Psoas muscle (tissue), 8 donors: ENCODE measurements around the gene PEX13. TPM values are rescaled to one million over a fixed set of nuclear protein-coding genes. Genes with fewer than 3 reads are reported as not detected.

Experiments used
- ATAC-seq, 4 donors: fragments of 200-7000 bp; cut with Tn5 transposase; one replicate each; pipeline ENCODE4 v1.9.1; 2020; ENCODE audit warnings: moderate library complexity in 3 of 4, mild to moderate bottlenecking in 2 of 4
- DNase-seq, 2 donors: peaks; one replicate each; pipeline ENCODE4 v3.0.0-alpha.2; 2020
- H3K27ac ChIP-seq: fragments of 200-600 bp; one replicate; pipeline ENCODE4 v1.8.0; 2022
- H3K27me3 ChIP-seq, 3 donors: fragments of 200-600 bp in 1 of 3; one replicate each; pipeline versions ENCODE4 v1.6.1 to v1.8.0; 2013 to 2022; ENCODE audit warnings: low read length in 2 of 3, mild to moderate bottlenecking in 2 of 3, moderate library complexity in 1 of 3; ENCODE audit not compliant: insufficient read depth in 3 of 3
- H3K36me3 ChIP-seq, 2 donors: fragments of 200-600 bp in 1 of 2; one replicate each; pipeline versions ENCODE4 v1.6.1 to v1.8.0; 2013 to 2022; ENCODE audit warnings: low read depth in 1 of 2, mild to moderate bottlenecking in 1 of 2, moderate library complexity in 1 of 2; ENCODE audit not compliant: insufficient read depth in 1 of 2
- H3K4me1 ChIP-seq: fragments of 200-600 bp; one replicate; pipeline ENCODE4 v1.8.0; 2022
- H3K4me3 ChIP-seq: fragments of 200-600 bp; one replicate; pipeline ENCODE4 v1.8.0; 2022; ENCODE audit warnings: mild to moderate bottlenecking
- H3K9me3 ChIP-seq: fragments of 200-600 bp; one replicate; pipeline ENCODE4 v1.8.0; 2022
- WGBS, 3 donors: extraction: QIAGEN DNeasy Blood & Tissue Kit; methylation state at CpG; one replicate each; pipeline versions ENCODE4 v1.1.6 to v1.1.7; 2013; 5-methylcytosine and 5-hydroxymethylcytosine counted together
- intact Hi-C, 2 donors: fragments of 100-400 bp; cut with DNase I; formaldehyde crosslinking; loops; one replicate each; pipeline versions ENCODE4 v1.11.0 to v1.14.2; 2022
- long read RNA-seq, 2 donors: library from polyadenylated mRNA; unstranded; transcript quantifications; one replicate each; pipeline ENCODE4 v2.0.0, GENCODE V29; 2021
- polyA plus RNA-seq, 3 donors: library from polyadenylated mRNA; stranded (reverse); fragments of 200-250 nt; gene quantifications; one replicate each; pipeline ENCODE4 v1.2.3, GENCODE V29; 2013
- total RNA-seq, 4 donors: library from RNA; stranded (reverse); fragmentation: NEBNext Ultra II Directional in 2 of 4; extraction: Animal tissue kit (Norgen Biotek cat#: 25700) in 2 of 4; gene quantifications; one replicate each; pipeline versions ENCODE4 v1.2.1 to v1.2.4, GENCODE V29; 2021 to 2023
- TF ChIP-seq, protein P1 (sequence below): fragments of 200-600 bp; IDR thresholded peaks from one replicate; pipeline ENCODE4 v1.8.0; 2022; ENCODE audit warnings: antibody characterized with exemption
- donor health status: healthy with polysubstance abuse.
- donor health status: DM: no; HTN: no; CAD: no; lungs with moderate emphysema.
- donor health status: Bipolar disorder and iron deficiency.
- donor health status: healthy.
- donor health status: DM: yes; HTN: yes; CAD: no.
- donor health status: DM: no; HTN: no; CAD: no.
- donor health status: DM: no; HTN: no; CAD: no.
- donor health status: DM: yes; HTN: yes; CAD: no.

The PEX13 gene, protein sequence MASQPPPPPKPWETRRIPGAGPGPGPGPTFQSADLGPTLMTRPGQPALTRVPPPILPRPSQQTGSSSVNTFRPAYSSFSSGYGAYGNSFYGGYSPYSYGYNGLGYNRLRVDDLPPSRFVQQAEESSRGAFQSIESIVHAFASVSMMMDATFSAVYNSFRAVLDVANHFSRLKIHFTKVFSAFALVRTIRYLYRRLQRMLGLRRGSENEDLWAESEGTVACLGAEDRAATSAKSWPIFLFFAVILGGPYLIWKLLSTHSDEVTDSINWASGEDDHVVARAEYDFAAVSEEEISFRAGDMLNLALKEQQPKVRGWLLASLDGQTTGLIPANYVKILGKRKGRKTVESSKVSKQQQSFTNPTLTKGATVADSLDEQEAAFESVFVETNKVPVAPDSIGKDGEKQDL
- total RNA-seq (10 to 100 TPM; 20.9 to 29.2 (median 22.5) TPM), polyA plus RNA-seq (10 to 100 TPM; 11.3 to 23.5 (median 13.8) TPM)
- long read RNA-seq, donor 1, full-length matches to known transcripts, result 7 of 12 reads
- long read RNA-seq, donor 1, partial matches to known transcripts, result 2 of 12 reads
- long read RNA-seq, donor 1, other reads (novel, unspliced or antisense), result 3 of 12 reads
- long read RNA-seq, donor 2, full-length matches to known transcripts, result 15 of 18 reads
- long read RNA-seq, donor 2, partial matches to known transcripts, result 2 of 18 reads
- long read RNA-seq, donor 2, other reads (novel, unspliced or antisense), result 1 of 18 reads

DNA sequence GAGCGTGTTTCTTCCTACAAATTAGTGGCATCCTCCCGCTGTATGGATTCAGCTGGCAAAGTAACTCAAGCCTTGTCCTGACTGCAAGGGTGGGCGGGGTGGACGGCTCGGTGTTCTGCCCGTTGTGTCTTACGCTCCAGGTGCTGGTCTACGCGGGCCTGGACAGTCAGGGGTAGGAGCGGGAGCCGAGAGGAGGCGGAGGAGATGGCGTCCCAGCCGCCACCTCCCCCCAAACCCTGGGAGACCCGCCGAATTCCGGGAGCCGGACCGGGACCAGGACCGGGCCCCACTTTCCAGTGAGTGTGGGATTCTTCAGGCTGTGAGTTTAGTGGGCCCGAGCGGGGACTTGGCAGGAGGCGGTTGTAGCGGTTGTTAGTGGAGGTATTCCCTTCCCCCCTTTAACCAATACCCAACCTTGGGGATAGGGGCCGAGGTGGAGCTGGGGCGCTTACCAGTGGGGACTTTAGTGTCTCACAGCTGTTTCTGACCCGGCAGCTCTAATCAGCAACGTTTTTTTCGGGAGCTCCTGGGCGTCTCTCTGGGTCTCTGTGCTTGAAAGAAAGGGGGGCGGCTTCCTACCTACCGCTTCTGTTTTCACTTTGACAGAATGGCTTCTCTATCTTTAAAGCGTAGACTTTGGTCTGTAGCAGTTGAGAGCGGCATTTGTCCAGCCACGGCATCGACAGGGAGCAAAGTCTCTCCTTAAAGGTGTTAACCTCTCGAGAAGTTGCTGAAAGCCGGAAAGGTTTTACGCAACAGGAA is at the start of gene PEX13, which contains the start of gene PUS10:
Gene PEX13, plus strand, starts transcription at position 165 of the 762 bp plus-strand sequence. Its CDS starts 40 bp downstream, at position 205.
Gene PUS10, minus strand, starts transcription at position 700 of the 762 bp plus-strand sequence. CDS start 6,365 bp downstream, outside the sequence.
- Histone ChIP-seq H3K36me3 (peaks cover 0 to 8% of the 10 kb centered on the region in 2 donors), H3K4me1 (peaks cover 22% of the 10 kb centered on the region), H3K27ac (peak within 1 kb of the TSS; percentile 94), H3K27me3 (no peaks in the 10 kb centered on the region), H3K4me3 (peak within 1 kb of the TSS; percentile 94), H3K9me3 (no peaks in the 10 kb centered on the region)
- ATAC-seq (peak; percentile 94 to 96 (median 96)), DNase-seq (peak; percentile 75 to 86)
- 0 to 1% (median 1%) methylated on average over 39 of the region's 39 CpGs for WGBS, 3 donors
- TF ChIP-seq, protein P1, sequence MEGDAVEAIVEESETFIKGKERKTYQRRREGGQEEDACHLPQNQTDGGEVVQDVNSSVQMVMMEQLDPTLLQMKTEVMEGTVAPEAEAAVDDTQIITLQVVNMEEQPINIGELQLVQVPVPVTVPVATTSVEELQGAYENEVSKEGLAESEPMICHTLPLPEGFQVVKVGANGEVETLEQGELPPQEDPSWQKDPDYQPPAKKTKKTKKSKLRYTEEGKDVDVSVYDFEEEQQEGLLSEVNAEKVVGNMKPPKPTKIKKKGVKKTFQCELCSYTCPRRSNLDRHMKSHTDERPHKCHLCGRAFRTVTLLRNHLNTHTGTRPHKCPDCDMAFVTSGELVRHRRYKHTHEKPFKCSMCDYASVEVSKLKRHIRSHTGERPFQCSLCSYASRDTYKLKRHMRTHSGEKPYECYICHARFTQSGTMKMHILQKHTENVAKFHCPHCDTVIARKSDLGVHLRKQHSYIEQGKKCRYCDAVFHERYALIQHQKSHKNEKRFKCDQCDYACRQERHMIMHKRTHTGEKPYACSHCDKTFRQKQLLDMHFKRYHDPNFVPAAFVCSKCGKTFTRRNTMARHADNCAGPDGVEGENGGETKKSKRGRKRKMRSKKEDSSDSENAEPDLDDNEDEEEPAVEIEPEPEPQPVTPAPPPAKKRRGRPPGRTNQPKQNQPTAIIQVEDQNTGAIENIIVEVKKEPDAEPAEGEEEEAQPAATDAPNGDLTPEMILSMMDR, result no peak
- intact Hi-C loops, result loop anchor here in 1 of 2 donors (5.0 kb wide), 1 partner anchor 165 kb away; no protein-coding TSS in a partner anchor

DNA sequence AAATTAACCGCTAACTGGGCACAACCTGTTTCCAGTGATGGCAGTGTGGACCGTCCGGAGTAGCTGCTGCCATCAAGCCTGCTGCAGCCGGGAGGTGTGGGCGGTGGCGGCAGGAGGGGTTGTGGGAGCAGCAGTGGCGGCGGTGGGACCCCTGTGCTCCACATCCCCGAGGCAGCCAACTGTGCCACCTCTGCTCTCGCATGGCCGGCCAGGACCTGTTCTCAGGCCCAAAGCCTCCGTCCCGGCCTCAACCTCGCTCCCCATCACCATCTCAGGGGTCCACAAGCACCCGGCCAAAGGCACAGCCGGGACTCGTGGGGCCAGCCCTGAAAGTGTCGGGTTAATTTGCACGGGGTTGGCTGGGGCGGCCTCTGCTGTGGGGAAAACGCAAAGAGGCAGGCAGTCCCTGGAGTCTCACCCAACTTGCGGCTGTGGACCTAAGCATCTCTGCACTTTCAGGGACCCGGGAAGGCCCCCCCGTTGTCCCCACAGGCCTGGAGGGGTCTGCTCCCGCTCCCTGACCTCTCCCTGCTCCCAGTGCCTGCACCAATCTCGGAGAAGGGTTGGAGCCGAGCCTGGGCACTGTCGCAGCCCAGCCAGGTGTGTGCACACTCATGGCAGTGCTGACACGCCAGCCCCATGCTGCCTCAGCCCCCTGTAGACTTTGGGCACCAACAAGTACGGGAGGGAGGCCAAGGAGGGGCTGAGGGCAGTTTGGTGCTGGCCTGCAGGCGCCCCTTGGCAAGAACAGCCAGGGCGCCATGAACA is 44.4 kb upstream of the PEX13 start:
- Histone ChIP-seq H3K27me3 (no peaks in the 10 kb centered on the region), H3K27ac (no peak overlapping the region), H3K4me3 (no peak overlapping the region), H3K36me3 (no peaks in the 10 kb centered on the region), H3K4me1 (no peaks in the 10 kb centered on the region), H3K9me3 (no peaks in the 10 kb centered on the region)
- 92 to 94% (median 93%) methylated on average over 30 to 32 of the region's 32 CpGs for WGBS, 3 donors
- TF ChIP-seq, protein P1, result no peak
- DNase-seq (no peak), ATAC-seq (no peak)
- intact Hi-C loops, result no loop called here

DNA sequence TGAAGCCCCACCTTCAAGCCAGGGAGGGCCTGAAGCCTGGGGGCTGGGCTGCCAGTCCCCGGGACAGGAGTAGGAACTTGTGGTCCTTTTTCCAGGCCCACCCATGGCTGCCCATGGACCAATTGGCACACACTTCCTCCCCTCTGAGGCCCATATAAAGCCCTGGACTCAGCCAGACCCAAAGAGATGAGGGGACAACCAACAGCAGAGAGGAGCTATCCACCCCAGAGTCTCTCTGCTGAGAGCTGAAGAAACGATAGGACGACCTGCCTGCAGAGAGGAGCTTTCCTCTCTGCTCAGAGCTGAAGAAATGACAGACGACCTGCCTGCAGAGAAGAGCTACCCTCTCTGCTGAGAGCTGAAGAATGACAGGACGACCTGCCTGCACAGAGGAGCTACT is 43.8 kb upstream of the PEX13 start:
- no peaks in the 10 kb centered on the region for H3K36me3 ChIP-seq
- H3K4me3 ChIP-seq, result no peak overlapping the region
- TF ChIP-seq, protein P1, result no peak
- 73 to 75% (median 75%) methylated on average over 5 of the region's 5 CpGs for WGBS, 3 donors
- no peaks in the 10 kb centered on the region for H3K4me1 ChIP-seq
- ATAC-seq (no peak), DNase-seq (no peak)
- no peaks in the 10 kb centered on the region for H3K27me3 ChIP-seq
- no peak overlapping the region for H3K27ac ChIP-seq
- intact Hi-C loops, result no loop called here
- H3K9me3 ChIP-seq, result no peaks in the 10 kb centered on the region

DNA sequence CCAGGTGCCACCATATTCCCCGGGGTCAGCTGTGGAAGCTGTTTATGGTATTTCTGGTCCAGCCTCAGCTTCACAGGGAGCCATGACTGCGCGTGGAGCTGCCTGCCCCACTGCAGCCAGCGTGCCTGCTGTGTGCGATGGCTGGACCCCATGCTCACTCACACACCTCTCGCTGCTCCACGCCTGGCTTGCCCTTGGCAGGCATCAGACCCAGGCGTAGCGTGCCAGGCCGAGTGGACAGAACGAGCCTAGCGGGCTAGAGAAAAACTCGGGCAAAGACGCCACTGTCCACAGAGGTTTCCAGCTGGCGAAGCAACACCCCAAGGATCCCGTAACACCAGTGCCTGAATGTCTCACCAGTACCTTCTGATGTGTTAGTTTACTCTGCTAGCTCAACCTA is 42.9 kb upstream of the PEX13 start:
- Histone ChIP-seq H3K4me3 (no peak overlapping the region), H3K27me3 (no peaks in the 10 kb centered on the region), H3K9me3 (no peaks in the 10 kb centered on the region), H3K36me3 (no peaks in the 10 kb centered on the region), H3K27ac (no peak overlapping the region), H3K4me1 (no peaks in the 10 kb centered on the region)
- DNase-seq, result no peak
- no peak for ATAC-seq
- intact Hi-C loops, result no loop called here
- 90 to 95% (median 92%) methylated on average over 16 of the region's 16 CpGs for WGBS, 3 donors
- TF ChIP-seq, protein P1, result no peak
